HG03432 (cell line): Measurements from ENCODE around the gene KCNH1.

Source experiments
- ATAC-seq: cut with Tn5 transposase; IDR thresholded peaks from one replicate; pipeline ENCODE4 v1.9.1; 2021; ENCODE audit warnings: mild to moderate bottlenecking, moderate library complexity; ENCODE audit not compliant: unreplicated experiment

The KCNH1 gene, protein sequence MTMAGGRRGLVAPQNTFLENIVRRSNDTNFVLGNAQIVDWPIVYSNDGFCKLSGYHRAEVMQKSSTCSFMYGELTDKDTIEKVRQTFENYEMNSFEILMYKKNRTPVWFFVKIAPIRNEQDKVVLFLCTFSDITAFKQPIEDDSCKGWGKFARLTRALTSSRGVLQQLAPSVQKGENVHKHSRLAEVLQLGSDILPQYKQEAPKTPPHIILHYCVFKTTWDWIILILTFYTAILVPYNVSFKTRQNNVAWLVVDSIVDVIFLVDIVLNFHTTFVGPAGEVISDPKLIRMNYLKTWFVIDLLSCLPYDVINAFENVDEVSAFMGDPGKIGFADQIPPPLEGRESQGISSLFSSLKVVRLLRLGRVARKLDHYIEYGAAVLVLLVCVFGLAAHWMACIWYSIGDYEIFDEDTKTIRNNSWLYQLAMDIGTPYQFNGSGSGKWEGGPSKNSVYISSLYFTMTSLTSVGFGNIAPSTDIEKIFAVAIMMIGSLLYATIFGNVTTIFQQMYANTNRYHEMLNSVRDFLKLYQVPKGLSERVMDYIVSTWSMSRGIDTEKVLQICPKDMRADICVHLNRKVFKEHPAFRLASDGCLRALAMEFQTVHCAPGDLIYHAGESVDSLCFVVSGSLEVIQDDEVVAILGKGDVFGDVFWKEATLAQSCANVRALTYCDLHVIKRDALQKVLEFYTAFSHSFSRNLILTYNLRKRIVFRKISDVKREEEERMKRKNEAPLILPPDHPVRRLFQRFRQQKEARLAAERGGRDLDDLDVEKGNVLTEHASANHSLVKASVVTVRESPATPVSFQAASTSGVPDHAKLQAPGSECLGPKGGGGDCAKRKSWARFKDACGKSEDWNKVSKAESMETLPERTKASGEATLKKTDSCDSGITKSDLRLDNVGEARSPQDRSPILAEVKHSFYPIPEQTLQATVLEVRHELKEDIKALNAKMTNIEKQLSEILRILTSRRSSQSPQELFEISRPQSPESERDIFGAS

DNA sequence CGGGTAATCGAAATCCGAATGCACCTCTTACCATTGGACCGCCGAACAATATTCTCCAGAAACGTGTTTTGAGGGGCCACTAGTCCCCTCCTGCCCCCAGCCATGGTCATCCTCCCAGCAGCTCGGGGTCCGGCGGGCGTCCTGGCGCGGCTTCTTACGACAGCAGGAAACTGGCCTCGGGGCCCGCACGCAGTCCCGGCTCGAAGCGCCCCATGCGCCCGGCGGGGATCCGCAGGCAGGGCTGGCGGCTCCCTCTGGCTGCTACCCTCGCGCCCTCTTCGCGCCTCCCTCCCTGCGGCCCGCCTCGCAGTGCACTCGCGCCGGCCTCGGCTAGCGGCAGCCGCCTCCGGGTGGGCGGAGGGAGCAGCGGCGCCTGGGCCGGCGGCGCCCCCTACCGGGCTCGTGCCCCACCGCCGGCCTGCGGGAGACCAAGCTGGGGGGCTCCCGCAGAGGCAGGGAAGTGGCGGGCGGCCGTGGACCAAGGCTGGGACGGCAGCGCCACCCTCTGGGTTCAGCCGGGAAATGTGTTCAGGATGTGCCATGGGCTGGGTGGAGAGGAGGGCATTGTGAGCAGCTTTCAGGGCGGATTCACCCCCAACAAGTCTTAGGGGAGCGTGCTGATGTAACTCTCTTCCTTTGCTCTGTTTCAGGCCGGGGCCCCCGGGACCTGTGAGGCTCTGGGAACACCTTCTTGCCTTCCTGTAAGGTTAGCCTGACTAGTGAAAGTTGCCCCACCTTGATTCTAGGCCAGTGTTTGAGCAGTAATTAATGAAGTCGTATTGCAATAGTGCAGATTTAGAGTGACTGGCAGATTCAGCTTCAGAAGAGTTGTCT lies at the start of gene KCNH1:
Gene KCNH1, minus strand, starts transcription at position 313 of the 834 bp plus-strand sequence. Its CDS starts 203 bp downstream, at position 110.
- ATAC-seq: peak; percentile 98

- ATAC-seq: no peak
Measured at GRCh38 chr1:211182746-211183145, 48.8 kb upstream of the KCNH1 start.

DNA sequence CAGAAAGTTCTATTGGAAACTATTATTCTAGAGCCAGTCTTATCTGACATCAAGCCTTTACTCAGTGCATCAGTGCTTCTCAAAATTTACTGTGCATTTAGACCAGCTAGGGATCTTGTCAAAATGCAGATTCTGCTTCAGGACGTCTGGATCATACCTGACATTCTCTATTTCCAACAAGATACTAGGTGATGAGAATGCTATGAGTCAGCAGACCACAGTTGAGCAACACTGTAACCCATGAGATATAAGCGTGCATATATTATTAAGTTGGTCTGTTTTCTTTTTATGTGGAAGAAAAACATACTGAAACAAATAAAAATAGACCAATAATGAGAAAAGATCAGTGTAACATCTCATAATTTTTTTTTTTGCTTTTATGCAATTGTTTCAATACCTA lies 40.4 kb upstream of the KCNH1 start:
- no peak for ATAC-seq

GRCh38 chr1:211172657-211173056 lies 38.7 kb upstream of the KCNH1 start:
- ATAC-seq: no peak

GRCh38 chr1:211169353-211169752 lies 35.4 kb upstream of the KCNH1 start:
- ATAC-seq: no peak

DNA sequence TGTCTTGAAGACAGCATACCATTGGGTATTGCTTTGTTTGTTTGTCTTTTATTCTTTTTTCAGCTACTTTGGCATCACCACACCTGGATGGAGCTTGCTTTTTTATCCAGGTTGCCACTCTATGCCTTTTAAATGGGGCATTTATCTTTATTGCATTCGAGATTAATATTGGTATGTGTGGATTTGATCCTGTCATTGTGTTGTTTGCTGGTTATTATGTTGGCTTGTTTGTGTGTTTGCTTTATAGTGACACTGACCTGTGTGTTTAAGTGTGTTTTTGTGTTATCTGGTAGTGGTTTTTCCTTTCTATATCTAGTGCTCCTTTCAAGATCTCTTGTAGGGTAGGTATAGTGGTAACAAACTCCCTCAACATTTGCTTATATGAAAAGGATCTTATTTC lies 24.9 kb upstream of the KCNH1 start:
- no peak for ATAC-seq

GRCh38 chr1:211155040-211155439 lies 21.1 kb upstream of the KCNH1 start:
- no peak for ATAC-seq

- no peak for ATAC-seq
Measured at GRCh38 chr1:211153932-211154331, 20.0 kb upstream of the KCNH1 start.

DNA sequence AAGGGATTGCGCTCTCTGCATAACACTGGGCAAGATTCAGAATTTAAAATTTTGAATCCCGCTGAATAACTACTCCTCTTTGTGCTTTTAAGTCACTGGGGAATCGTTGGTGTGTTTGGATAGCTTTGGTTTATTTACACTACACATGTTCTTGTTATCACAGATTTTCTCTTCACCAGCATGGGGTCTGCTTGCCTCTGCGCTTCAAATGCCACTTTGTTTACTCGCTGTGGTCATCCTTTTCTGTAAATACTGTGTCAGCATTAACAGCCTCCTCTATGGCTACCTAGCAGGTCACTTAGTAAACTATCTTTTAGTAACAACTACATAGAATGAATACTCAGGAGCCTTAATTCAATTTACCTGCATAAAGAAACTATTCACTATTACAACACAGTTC lies 14.4 kb upstream of the KCNH1 start:
- no peak for ATAC-seq

- no peak for ATAC-seq
Measured at GRCh38 chr1:211145944-211146343, 12.0 kb upstream of the KCNH1 start.

GRCh38 chr1:211135342-211135950 lies 1.5 kb upstream of the KCNH1 start:
- ATAC-seq: no peak

GRCh38 chr1:211133393-211133835 lies 534 bp downstream of the KCNH1 start:
- no peak for ATAC-seq

DNA sequence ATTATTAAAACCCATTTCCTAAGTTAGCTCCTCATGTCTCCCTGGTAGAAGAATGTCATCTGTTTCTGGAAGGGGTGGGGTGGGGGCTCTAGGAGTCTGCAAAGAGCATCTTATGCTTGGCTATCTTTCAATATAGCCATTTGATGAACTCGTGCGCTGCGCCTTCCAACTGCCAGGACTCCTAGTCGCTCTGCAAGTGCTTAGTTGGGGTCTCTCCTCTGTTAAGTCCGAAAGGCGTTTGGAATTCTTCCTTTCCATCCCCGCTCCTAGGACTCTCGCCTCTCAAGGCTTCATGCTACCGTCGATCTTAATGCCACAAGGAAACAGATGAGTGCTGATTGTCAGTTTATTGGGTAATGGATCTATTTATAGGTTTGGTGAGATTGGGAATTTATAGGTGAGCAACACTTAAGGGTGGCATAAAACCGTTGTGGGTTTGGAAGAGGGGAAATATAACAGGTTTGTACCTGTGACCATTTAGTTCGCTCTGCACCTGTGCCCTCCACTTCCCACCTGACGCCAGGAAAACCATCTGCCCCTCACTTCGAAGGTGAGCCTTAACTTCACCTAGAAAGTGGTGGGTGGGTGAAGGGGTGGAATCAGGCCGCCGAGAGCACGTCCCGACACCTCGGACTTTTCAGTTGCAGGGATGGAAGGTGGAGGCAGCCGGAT lies 1.1 kb downstream of the KCNH1 start:
- ATAC-seq: no peak

DNA sequence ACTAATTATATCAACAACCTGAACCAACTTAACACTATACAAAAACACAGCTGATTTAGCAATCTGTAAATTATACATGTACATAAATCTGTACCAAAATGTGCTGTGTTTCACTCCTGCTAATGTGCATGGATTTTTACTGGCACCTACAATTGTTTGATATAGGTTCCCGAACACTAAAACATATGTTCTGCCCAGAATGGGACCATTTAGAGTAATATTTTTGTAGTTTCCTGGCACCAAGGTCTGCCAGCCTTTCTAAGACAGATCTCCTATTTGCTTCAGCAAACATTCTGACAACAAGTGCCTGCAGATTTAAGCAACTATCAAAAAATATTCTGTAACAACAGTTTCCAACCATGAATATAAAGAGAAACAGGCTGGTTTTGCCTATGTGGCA lies 4.2 kb downstream of the KCNH1 start:
- no peak for ATAC-seq

GRCh38 chr1:211127166-211127565 lies 6.8 kb downstream of the KCNH1 start:
- no peak for ATAC-seq

GRCh38 chr1:211126622-211127021 lies 7.3 kb downstream of the KCNH1 start:
- no peak for ATAC-seq

- ATAC-seq: no peak
Measured at GRCh38 chr1:211118407-211119102, 15.4 kb downstream of the KCNH1 start.

- no peak for ATAC-seq
Measured at GRCh38 chr1:211114446-211114845, 19.5 kb downstream of the KCNH1 start.

- ATAC-seq: no peak
Measured at GRCh38 chr1:211113566-211113965, 20.4 kb downstream of the KCNH1 start.
